ENCODE data around the gene PGM5.

The PGM5 gene

GRCh38 chr9:68489646-68490045 lies 133.2 kb downstream of the PGM5 start:
- H4K12ac ChIP-seq (ENCODE audit: low read depth, low read length): no peak overlapping the region
- H3K27me3 ChIP-seq (ENCODE audit: insufficient read depth, low read length): no peaks in the 10 kb centered on the region
- H3K4me1 ChIP-seq (ENCODE audit: control insufficient read depth in 1 of 2, insufficient read depth in 2 of 2, low read length in 2 of 2): peaks cover 4 to 8% of the 10 kb centered on the region in 2 experiments
- no peak overlapping the region for H3K14ac ChIP-seq (ENCODE audit: low read length)
- no peak overlapping the region for H2AK5ac ChIP-seq (ENCODE audit: low read length)
- H3K9ac ChIP-seq (ENCODE audit: low read length): no peak overlapping the region
- H4K8ac ChIP-seq (ENCODE audit: low read depth, low read length): no peak overlapping the region
- H2BK12ac ChIP-seq (ENCODE audit: low read length): no peak overlapping the region
- DNase-seq: no peak
- no peak overlapping the region for H3K18ac ChIP-seq (ENCODE audit: low read length)
- no peaks in the 10 kb centered on the region for H3K79me2 ChIP-seq (ENCODE audit: control insufficient read depth, insufficient read depth, low read length, poor library complexity)
- H3K9me3 ChIP-seq (ENCODE audit: insufficient read depth, low read depth, low read length): peaks cover 2% of the 10 kb centered on the region
- no peak overlapping the region for H2BK120ac ChIP-seq (ENCODE audit: insufficient read depth, low read length, poor library complexity)
- H3K36me3 ChIP-seq (ENCODE audit: control insufficient read depth in 1 of 2, insufficient read depth in 2 of 2, low read length in 2 of 2): no peaks in the 10 kb centered on the region
- H3K4me3 ChIP-seq (ENCODE audit: low read depth, low read length): no peak overlapping the region
- no peak overlapping the region for H2AFZ ChIP-seq (ENCODE audit: insufficient read depth, low read length, poor library complexity)
- no peak overlapping the region for H3K23ac ChIP-seq (ENCODE audit: low read length)
- WGBS (ENCODE audit: extremely low coverage, insufficient coverage, insufficient read length): no CpG with 5 or more reads among the region's 4 CpGs
- H4K91ac ChIP-seq (ENCODE audit: low read depth, low read length): no peak overlapping the region
- no peak overlapping the region for H3K27ac ChIP-seq (ENCODE audit: low read depth, low read length)
- H3K4ac ChIP-seq (ENCODE audit: low read depth, low read length): no peak overlapping the region
- H3K79me1 ChIP-seq (ENCODE audit: low read length): peaks cover 7% of the 10 kb centered on the region
- H3K4me2 ChIP-seq (ENCODE audit: low read length): no peak overlapping the region
- no peak overlapping the region for H2BK5ac ChIP-seq (ENCODE audit: low read depth, low read length, poor library complexity)

- H3K36me3 ChIP-seq (ENCODE audit: control insufficient read depth in 1 of 2, insufficient read depth in 2 of 2, low read length in 2 of 2): no peaks in the 10 kb centered on the region
- no peak overlapping the region for H3K9ac ChIP-seq (ENCODE audit: low read length)
- H3K23ac ChIP-seq (ENCODE audit: low read length): no peak overlapping the region
- H3K27ac ChIP-seq (ENCODE audit: low read depth, low read length): peak overlapping the region; percentile 49
- no CpG with 5 or more reads among the region's 6 CpGs for WGBS (ENCODE audit: extremely low coverage, insufficient coverage, insufficient read length)
- no peak overlapping the region for H3K4ac ChIP-seq (ENCODE audit: low read depth, low read length)
- H2AK5ac ChIP-seq (ENCODE audit: low read length): no peak overlapping the region
- H3K18ac ChIP-seq (ENCODE audit: low read length): no peak overlapping the region
- H3K79me1 ChIP-seq (ENCODE audit: low read length): peaks cover 8% of the 10 kb centered on the region
- no peaks in the 10 kb centered on the region for H3K79me2 ChIP-seq (ENCODE audit: control insufficient read depth, insufficient read depth, low read length, poor library complexity)
- H3K4me1 ChIP-seq (ENCODE audit: control insufficient read depth in 1 of 2, insufficient read depth in 2 of 2, low read length in 2 of 2): peaks cover 4 to 8% of the 10 kb centered on the region in 2 experiments
- no peak overlapping the region for H4K8ac ChIP-seq (ENCODE audit: low read depth, low read length)
- H3K9me3 ChIP-seq (ENCODE audit: insufficient read depth, low read depth, low read length): no peaks in the 10 kb centered on the region
- no peak for DNase-seq
- H3K14ac ChIP-seq (ENCODE audit: low read length): no peak overlapping the region
- no peak overlapping the region for H2BK5ac ChIP-seq (ENCODE audit: low read depth, low read length, poor library complexity)
- no peak overlapping the region for H4K91ac ChIP-seq (ENCODE audit: low read depth, low read length)
- no peak overlapping the region for H4K12ac ChIP-seq (ENCODE audit: low read depth, low read length)
- H2BK120ac ChIP-seq (ENCODE audit: insufficient read depth, low read length, poor library complexity): no peak overlapping the region
- no peak overlapping the region for H3K4me2 ChIP-seq (ENCODE audit: low read length)
- H3K4me3 ChIP-seq (ENCODE audit: low read depth, low read length): no peak overlapping the region
- no peak overlapping the region for H2BK12ac ChIP-seq (ENCODE audit: low read length)
- no peaks in the 10 kb centered on the region for H3K27me3 ChIP-seq (ENCODE audit: insufficient read depth, low read length)
- H2AFZ ChIP-seq (ENCODE audit: insufficient read depth, low read length, poor library complexity): no peak overlapping the region
Measured at GRCh38 chr9:68492806-68493205, 136.4 kb downstream of the PGM5 start.

- no peak for DNase-seq
- H3K4me2 ChIP-seq (ENCODE audit: low read length): no peak overlapping the region
- no peak overlapping the region for H3K18ac ChIP-seq (ENCODE audit: low read length)
- no peak overlapping the region for H2BK5ac ChIP-seq (ENCODE audit: low read depth, low read length, poor library complexity)
- H3K23ac ChIP-seq (ENCODE audit: low read length): no peak overlapping the region
- H3K79me1 ChIP-seq (ENCODE audit: low read length): peaks cover 8% of the 10 kb centered on the region
- no peak overlapping the region for H2AFZ ChIP-seq (ENCODE audit: insufficient read depth, low read length, poor library complexity)
- H3K4me3 ChIP-seq (ENCODE audit: low read depth, low read length): no peak overlapping the region
- H2AK5ac ChIP-seq (ENCODE audit: low read length): no peak overlapping the region
- H3K36me3 ChIP-seq (ENCODE audit: control insufficient read depth in 1 of 2, insufficient read depth in 2 of 2, low read length in 2 of 2): no peaks in the 10 kb centered on the region
- peak overlapping the region; percentile 38 for H2BK120ac ChIP-seq (ENCODE audit: insufficient read depth, low read length, poor library complexity)
- H2BK12ac ChIP-seq (ENCODE audit: low read length): no peak overlapping the region
- peaks cover 4 to 8% of the 10 kb centered on the region in 2 experiments for H3K4me1 ChIP-seq (ENCODE audit: control insufficient read depth in 1 of 2, insufficient read depth in 2 of 2, low read length in 2 of 2)
- no peaks in the 10 kb centered on the region for H3K27me3 ChIP-seq (ENCODE audit: insufficient read depth, low read length)
- no peak overlapping the region for H3K9ac ChIP-seq (ENCODE audit: low read length)
- no peak overlapping the region for H4K8ac ChIP-seq (ENCODE audit: low read depth, low read length)
- H3K4ac ChIP-seq (ENCODE audit: low read depth, low read length): no peak overlapping the region
- H4K91ac ChIP-seq (ENCODE audit: low read depth, low read length): peak overlapping the region; percentile 38
- H4K12ac ChIP-seq (ENCODE audit: low read depth, low read length): no peak overlapping the region
- peak overlapping the region; percentile 59 for H3K27ac ChIP-seq (ENCODE audit: low read depth, low read length)
- no peak overlapping the region for H3K14ac ChIP-seq (ENCODE audit: low read length)
- H3K9me3 ChIP-seq (ENCODE audit: insufficient read depth, low read depth, low read length): no peaks in the 10 kb centered on the region
- H3K79me2 ChIP-seq (ENCODE audit: control insufficient read depth, insufficient read depth, low read length, poor library complexity): no peaks in the 10 kb centered on the region
Measured at GRCh38 chr9:68493541-68493940, 137.1 kb downstream of the PGM5 start.

- WGBS (ENCODE audit: extremely low coverage, insufficient coverage, insufficient read length): no CpG with 5 or more reads among the region's 3 CpGs
Measured at GRCh38 chr9:68493958-68494577, 137.7 kb downstream of the PGM5 start.

More at GRCh38 chr9:68493958-68494577, 137.7 kb downstream of the PGM5 start:
- Histone ChIP-seq H3K79me2 (ENCODE audit: control insufficient read depth, insufficient read depth, low read length, poor library complexity) (no peaks in the 10 kb centered on the region), H3K36me3 (ENCODE audit: control insufficient read depth in 1 of 2, insufficient read depth in 2 of 2, low read length in 2 of 2) (no peaks in the 10 kb centered on the region), H4K8ac (ENCODE audit: low read depth, low read length) (peak overlapping the region; percentile 20), H3K4ac (ENCODE audit: low read depth, low read length) (no peak overlapping the region), H4K12ac (ENCODE audit: low read depth, low read length) (no peak overlapping the region), H3K14ac (ENCODE audit: low read length) (no peak overlapping the region), H3K4me1 (ENCODE audit: control insufficient read depth in 1 of 2, insufficient read depth in 2 of 2, low read length in 2 of 2) (peaks cover 4 to 8% of the 10 kb centered on the region in 2 experiments), H2AFZ (ENCODE audit: insufficient read depth, low read length, poor library complexity) (no peak overlapping the region), H3K9ac (ENCODE audit: low read length) (no peak overlapping the region), H4K91ac (ENCODE audit: low read depth, low read length) (peak overlapping the region; percentile 38), H3K23ac (ENCODE audit: low read length) (no peak overlapping the region), H2BK12ac (ENCODE audit: low read length) (no peak overlapping the region), H2BK5ac (ENCODE audit: low read depth, low read length, poor library complexity) (no peak overlapping the region), H3K27me3 (ENCODE audit: insufficient read depth, low read length) (no peaks in the 10 kb centered on the region), H3K4me3 (ENCODE audit: low read depth, low read length) (no peak overlapping the region), H2BK120ac (ENCODE audit: insufficient read depth, low read length, poor library complexity) (peak overlapping the region; percentile 38), H3K27ac (ENCODE audit: low read depth, low read length) (peak overlapping the region; percentile 59), H3K4me2 (ENCODE audit: low read length) (no peak overlapping the region), H3K79me1 (ENCODE audit: low read length) (peaks cover 8% of the 10 kb centered on the region), H3K9me3 (ENCODE audit: insufficient read depth, low read depth, low read length) (no peaks in the 10 kb centered on the region), H3K18ac (ENCODE audit: low read length) (no peak overlapping the region), H2AK5ac (ENCODE audit: low read length) (no peak overlapping the region)
- DNase-seq: peak; percentile 15 to 73

Measured in trophoblast cell (in vitro differentiated cells and primary cell).